Brain microvascular endothelial cell (primary cell): ENCODE data around the gene ADGRA1.
"Not testable (repeated sequence)": the region's sequence is repeated elsewhere in the genome, so short reads cannot be mapped to it uniquely, and the experiment has no call there.

Experiments used
- DNase-seq: peaks from one replicate; pipeline ENCODE4 v3.0.0-alpha.2; 2020
- H3K27ac ChIP-seq: fragments of 250-450 bp; sonication (Bioruptor Pico); 2 replicates; pipeline ENCODE4 v1.5.1; 2020; ENCODE audit warnings: mild to moderate bottlenecking, moderate library complexity
- H3K27me3 ChIP-seq: fragments of 250-450 bp; sonication (Bioruptor Pico); replicated peaks from 2 replicates; pipeline ENCODE4 v1.5.1; 2020; ENCODE audit warnings: mild to moderate bottlenecking
- H3K36me3 ChIP-seq: fragments of 250-450 bp; sonication (Bioruptor Pico); replicated peaks from 2 replicates; pipeline ENCODE4 v1.5.1; 2020; ENCODE audit warnings: mild to moderate bottlenecking
- H3K4me3 ChIP-seq: 2 replicates; pipeline ENCODE4 v1.5.1; 2011; ENCODE audit warnings: low read depth, mild to moderate bottlenecking, control low read depth, low read length, moderate library complexity
- CTCF ChIP-seq: IDR thresholded peaks from 2 replicates; pipeline ENCODE4 v1.5.1; 2011; ENCODE audit warnings: low read depth, mild to moderate bottlenecking, moderate library complexity, low read length, control low read depth, inconsistent platforms; ENCODE audit errors: missing control alignments
- in situ Hi-C: cut with HindIII; loops from 2 replicates; pipeline ENCODE4 v1.10.0; 2017; ENCODE audit warnings: low sequenced_read_pairs, low pct_ligation_motif_present

ADGRA1 gene

GRCh38 chr10:133049639-133050038, 38.1 kb upstream of the ADGRA1 start:
- TF ChIP-seq CTCF, result no peak
- H3K27ac ChIP-seq, result no peak overlapping the region
- in situ Hi-C loops, result no loop called here
- no peaks in the 10 kb centered on the region for H3K27me3 ChIP-seq
- no peak for DNase-seq
- H3K36me3 ChIP-seq, result no peaks in the 10 kb centered on the region
- no peak overlapping the region for H3K4me3 ChIP-seq

- no peaks in the 10 kb centered on the region for H3K36me3 ChIP-seq
- no peak for DNase-seq
- in situ Hi-C loops, result no loop called here
- no peak overlapping the region for H3K27ac ChIP-seq
- H3K27me3 ChIP-seq, result no peaks in the 10 kb centered on the region
- no peak overlapping the region for H3K4me3 ChIP-seq
- TF ChIP-seq CTCF, result no peak
Measured at GRCh38 chr10:133050371-133050770, 37.4 kb upstream of the ADGRA1 start.

- H3K36me3 ChIP-seq, result no peaks in the 10 kb centered on the region
- no peaks in the 10 kb centered on the region for H3K27me3 ChIP-seq
- no peak overlapping the region for H3K4me3 ChIP-seq
- in situ Hi-C loops, result no loop called here
- TF ChIP-seq CTCF, result no peak
- no peak for DNase-seq
- H3K27ac ChIP-seq, result no peak overlapping the region
Measured at GRCh38 chr10:133052076-133052475, 35.6 kb upstream of the ADGRA1 start.

GRCh38 chr10:133053527-133054133, 34.1 kb upstream of the ADGRA1 start:
- in situ Hi-C loops, result not testable (repeated sequence)

GRCh38 chr10:133055470-133055869, 32.3 kb upstream of the ADGRA1 start:
- no peaks in the 10 kb centered on the region for H3K27me3 ChIP-seq
- H3K27ac ChIP-seq, result no peak overlapping the region
- TF ChIP-seq CTCF, result no peak
- in situ Hi-C loops, result no loop called here
- H3K36me3 ChIP-seq, result no peaks in the 10 kb centered on the region
- DNase-seq, result no peak
- no peak overlapping the region for H3K4me3 ChIP-seq

More at GRCh38 chr10:133053527-133054133, 34.1 kb upstream of the ADGRA1 start:
- DNase-seq, H3K36me3 ChIP-seq, H3K27ac ChIP-seq, H3K27me3 ChIP-seq, H3K4me3 ChIP-seq: not testable (repeated sequence)

GRCh38 chr10:133056001-133056400, 31.7 kb upstream of the ADGRA1 start:
- no peak overlapping the region for H3K4me3 ChIP-seq
- H3K36me3 ChIP-seq, result no peaks in the 10 kb centered on the region
- H3K27me3 ChIP-seq, result no peaks in the 10 kb centered on the region
- no peak overlapping the region for H3K27ac ChIP-seq
- DNase-seq, result no peak
- no peak for TF ChIP-seq CTCF
- in situ Hi-C loops, result no loop called here
